ENCODE measurements around the gene PLCH1. TPM values are rescaled to one million over a fixed set of nuclear protein-coding genes. Genes with fewer than 3 reads are reported as not detected.

PLCH1 gene
- total and polyA plus RNA-seq, 2 of the 13 experiments (the other 11 are each of a cell fraction or from before 2014, with no cell fraction given) = 2.0 to 3.0 TPM

- TF ChIP-seq PAXIP1 (CRISPR knock-in tag; conservative IDR thresholded peaks at IDR 0.05) (peak; percentile 95), HIC2 (CRISPR knock-in tag; IDR thresholded peaks at IDR 0.05; ENCODE audit: low read depth) (0 out of 2 replicates have a peak, but pooled peaks have one; percentile 28), ZNF552 (CRISPR knock-in tag; IDR thresholded peaks at IDR 0.05; ENCODE audit: borderline replicate concordance) (no peak), RXRA (CRISPR knock-in tag; IDR thresholded peaks at IDR 0.05) (peak; percentile 45; the same call in 1 of the 2 replicates), RFXANK (CRISPR knock-in tag; IDR thresholded peaks at IDR 0.05) (no peak), THAP9 (CRISPR knock-in tag; IDR thresholded peaks at IDR 0.05; ENCODE audit: borderline replicate concordance) (no peak), HNRNPLL (IDR thresholded peaks at IDR 0.05; ENCODE audit: low read depth, low read length, poor library complexity, severe bottlenecking) (no peak), ZNF407 (CRISPR knock-in tag; IDR thresholded peaks at IDR 0.05; ENCODE audit: not compliant biosample characterization) (no peak), FOXK2 (IDR thresholded peaks at IDR 0.05) (no peak), ZNF547 (CRISPR knock-in tag; IDR thresholded peaks at IDR 0.05) (no peak), ZNF546 (CRISPR knock-in tag; conservative IDR thresholded peaks at IDR 0.05) (no peak), ZFP36 (IDR thresholded peaks at IDR 0.05; ENCODE audit: borderline replicate concordance, low read depth, low read length, partially characterized antibody) (no peak), ZNF703 (CRISPR knock-in tag; IDR thresholded peaks at IDR 0.05; ENCODE audit: borderline replicate concordance) (no peak)
These were observed 139.3 kb downstream of the PLCH1 start (continued) for GRCh38 chr3:155605571-155605970.

Measured in HepG2 (cell line).